Adrenal gland (tissue), 12 donors: Measurements from ENCODE around the gene FOXG1. TPM values are rescaled to one million over a fixed set of nuclear protein-coding genes. Genes with fewer than 3 reads are reported as not detected.

ENCODE experiments used
- DNase-seq, 7 donors: peaks; one replicate each; pipeline ENCODE4 v3.0.0-alpha.2; 2019 to 2020
- H3K27ac ChIP-seq, 5 donors: fragments of 200-600 bp; sonication (generic) in 4 of 5; 1 replicate in 3 of 5; 2 replicates in 2 of 5; pipeline versions ENCODE4 v1.5.1 to v1.8.0; 2016 to 2020; ENCODE audit warnings: mild to moderate bottlenecking in 1 of 5
- H3K27me3 ChIP-seq: fragments of 200-600 bp; 2 replicates; pipeline ENCODE4 v1.8.0; 2021
- H3K36me3 ChIP-seq, 2 donors: fragments of 200-600 bp; replicated peaks in 1 of 2; 1 replicate in 1 of 2; 2 replicates in 1 of 2; pipeline versions ENCODE4 v1.5.1 to v1.8.0; 2018 to 2022
- H3K4me1 ChIP-seq, 2 donors: fragments of 200-600 bp; replicated peaks in 1 of 2; 1 replicate in 1 of 2; 2 replicates in 1 of 2; pipeline versions ENCODE4 v1.5.1 to v1.8.0; 2018 to 2021
- H3K4me3 ChIP-seq, 4 donors: fragments of 200-600 bp; sonication (generic) in 3 of 4; one replicate each; pipeline ENCODE4 v1.5.1; 2016 to 2018
- H3K9me3 ChIP-seq, 3 donors: fragments of 200-600 bp; sonication (generic) in 1 of 3; replicated peaks in 1 of 3; 1 replicate in 2 of 3; 2 replicates in 1 of 3; pipeline versions ENCODE4 v1.5.1 to v1.8.0; 2016 to 2021
- CTCF ChIP-seq, 6 experiments: fragments of 450-650 bp in 4 of 6; fragments of 200-600 bp in 2 of 6; sonication (generic) in 1 of 6; IDR thresholded peaks; 1 replicate in 5 of 6; 2 replicates in 1 of 6; pipeline versions ENCODE4 v1.5.1 to v1.8.0; 2016 to 2021; ENCODE audit warnings: antibody characterized with exemption in 6 of 6, mild to moderate bottlenecking in 2 of 6, moderate library complexity in 1 of 6
- POLR2A ChIP-seq, 2 donors: fragments of 450-650 bp; IDR thresholded peaks; one replicate each; pipeline ENCODE4 v1.6.1; 2017; ENCODE audit warnings: antibody characterized with exemption in 2 of 2, mild to moderate bottlenecking in 2 of 2, moderate library complexity in 1 of 2
- WGBS, 4 donors: extraction: QIAGEN DNeasy Blood & Tissue Kit in 2 of 4; methylation state at CpG; one replicate each; pipeline versions ENCODE4 v1.1.5 to v1.1.7; 2013 to 2017; 5-methylcytosine and 5-hydroxymethylcytosine counted together
- intact Hi-C, 2 donors: fragments of 100-400 bp; cut with DNase I; formaldehyde crosslinking; loops; one replicate each; pipeline versions ENCODE4 v1.14.1 to v1.15.0; 2022 to 2023
- polyA plus RNA-seq, 3 donors: library from polyadenylated mRNA; stranded (reverse); fragments of 200-250 nt in 2 of 3; fragments of 350-450 nt in 1 of 3; fragmentation: Illumina TruSeq in 1 of 3; extraction: RNeasy Lipid Tissue Mini Kit (QIAGEN cat#74804) in 1 of 3; gene quantifications; one replicate each; pipeline ENCODE4 v1.2.3, GENCODE V29; 2013 to 2014
- total RNA-seq, 9 donors: library from RNA; depleted of rRNA in 4 of 9; stranded (reverse); fragments of >200 nt in 4 of 9; fragments of 120-200 nt in 1 of 9; fragmentation: NEBNext Ultra II Directional in 1 of 9; extraction: Animal tissue kit (Norgen Biotek cat#: 25700) in 1 of 9; gene quantifications; one replicate each; pipeline versions ENCODE4 v1.1.0 to v1.2.4, GENCODE V29; 2013 to 2023
- donor health status: healthy with polysubstance abuse.
- donor health status: Bipolar disorder and iron deficiency.
- donor health status: DM: yes; HTN: yes; CAD: no.
- donor health status: DM: no; HTN: no; CAD: no.
- donor health status: DM: no; HTN: no; CAD: no.
- donor health status: DM: yes; HTN: yes; CAD: no.

FOXG1 gene
- total and polyA plus RNA-seq, 12 donors: 0.07 to 0.10 (median 0.08) TPM; not detected in 8

GRCh38 chr14:28785096-28785952, 18.7 kb downstream of the FOXG1 start:
- Histone ChIP-seq H3K27ac (no peak overlapping the region), H3K9me3 (no peaks in the 10 kb centered on the region), H3K4me3 (peak overlapping the region in 1 of 4 donors; percentile 30), H3K4me1 (peaks cover 0 to 7% of the 10 kb centered on the region in 2 donors), H3K36me3 (no peaks in the 10 kb centered on the region), H3K27me3 (peaks cover 43% of the 10 kb centered on the region)
- intact Hi-C loops: no loop called here
- 3 to 6% (median 5%) methylated on average over 42 to 62 of the region's 62 CpGs for WGBS, 4 donors
- TF ChIP-seq POLR2A (IDR thresholded peaks at IDR 0.05) (no peak), CTCF (IDR thresholded peaks at IDR 0.05) (no peak)
- DNase-seq: no peak

- TF ChIP-seq POLR2A (IDR thresholded peaks at IDR 0.05): no peak
- no peak for TF ChIP-seq CTCF (IDR thresholded peaks at IDR 0.05)
- intact Hi-C loops: no loop called here
- no peaks in the 10 kb centered on the region for H3K27me3 ChIP-seq
- H3K9me3 ChIP-seq: no peaks in the 10 kb centered on the region
- no peaks in the 10 kb centered on the region for H3K36me3 ChIP-seq
- H3K27ac ChIP-seq: no peak overlapping the region
- H3K4me3 ChIP-seq: no peak overlapping the region
- H3K4me1 ChIP-seq: no peaks in the 10 kb centered on the region
- no peak for DNase-seq
- WGBS, 4 donors: 76 to 96% (median 82%) methylated on average over 1 of the region's 1 CpG
Measured at GRCh38 chr14:28807518-28807917, 40.9 kb downstream of the FOXG1 start.

GRCh38 chr14:28813810-28814209, 47.2 kb downstream of the FOXG1 start:
- 80 to 87% (median 82%) methylated on average over 3 of the region's 3 CpGs for WGBS, 4 donors
- DNase-seq: no peak
- H3K9me3 ChIP-seq: no peaks in the 10 kb centered on the region
- no peak overlapping the region for H3K4me3 ChIP-seq
- H3K27ac ChIP-seq: no peak overlapping the region
- H3K36me3 ChIP-seq: no peaks in the 10 kb centered on the region
- no peaks in the 10 kb centered on the region for H3K4me1 ChIP-seq
- intact Hi-C loops: no loop called here
- H3K27me3 ChIP-seq: no peaks in the 10 kb centered on the region
- TF ChIP-seq CTCF (IDR thresholded peaks at IDR 0.05) (no peak), POLR2A (IDR thresholded peaks at IDR 0.05) (no peak)
